Measurements from ENCODE around the gene ASIC1.

DNA sequence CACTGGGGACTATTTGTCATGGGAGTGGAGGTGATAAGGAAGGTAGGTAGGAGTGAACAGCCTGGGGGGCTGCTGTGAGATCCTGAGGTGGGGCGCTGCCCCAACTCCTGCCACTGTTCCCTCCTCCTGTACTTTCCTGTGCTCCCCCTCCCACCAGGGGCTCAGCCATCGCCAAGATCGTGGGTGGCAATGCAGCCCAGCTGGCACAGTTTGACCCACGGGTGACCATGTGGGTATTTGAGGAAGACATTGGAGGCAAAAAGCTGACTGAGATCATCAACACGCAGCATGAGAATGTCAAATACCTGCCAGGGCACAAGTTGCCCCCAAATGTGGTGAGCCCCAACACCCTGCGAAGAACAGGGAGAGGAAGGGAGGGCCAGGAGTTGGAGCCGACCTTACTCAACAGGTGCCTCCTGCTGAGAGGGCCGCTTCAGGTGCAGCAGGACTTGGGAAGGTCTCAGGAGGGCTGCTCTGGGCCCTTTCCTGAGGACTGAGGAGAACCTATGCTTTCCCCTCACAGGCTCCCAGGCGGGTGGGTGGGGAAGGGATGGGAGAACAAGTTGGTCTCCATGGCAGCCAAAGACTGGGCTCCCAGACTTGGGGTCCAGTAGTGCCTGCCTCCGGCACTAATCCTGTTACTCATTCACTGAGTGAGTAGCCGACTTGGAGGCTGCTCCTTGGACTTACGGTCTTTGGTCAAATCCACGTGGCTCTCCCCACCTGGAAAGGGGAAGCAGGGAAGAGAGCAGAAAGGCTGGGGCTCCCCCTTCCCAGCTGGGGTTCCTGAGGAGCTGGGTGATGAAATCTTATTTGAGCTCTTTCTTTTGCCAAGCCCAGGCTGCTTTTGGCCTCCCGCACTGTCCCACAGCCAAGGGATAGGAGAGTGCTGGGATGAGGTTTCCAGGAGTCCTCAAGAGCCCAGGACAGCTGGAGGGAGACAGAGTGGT is 47.3 kb downstream of the ASIC1 start:
- TF ChIP-seq, protein P1, sequence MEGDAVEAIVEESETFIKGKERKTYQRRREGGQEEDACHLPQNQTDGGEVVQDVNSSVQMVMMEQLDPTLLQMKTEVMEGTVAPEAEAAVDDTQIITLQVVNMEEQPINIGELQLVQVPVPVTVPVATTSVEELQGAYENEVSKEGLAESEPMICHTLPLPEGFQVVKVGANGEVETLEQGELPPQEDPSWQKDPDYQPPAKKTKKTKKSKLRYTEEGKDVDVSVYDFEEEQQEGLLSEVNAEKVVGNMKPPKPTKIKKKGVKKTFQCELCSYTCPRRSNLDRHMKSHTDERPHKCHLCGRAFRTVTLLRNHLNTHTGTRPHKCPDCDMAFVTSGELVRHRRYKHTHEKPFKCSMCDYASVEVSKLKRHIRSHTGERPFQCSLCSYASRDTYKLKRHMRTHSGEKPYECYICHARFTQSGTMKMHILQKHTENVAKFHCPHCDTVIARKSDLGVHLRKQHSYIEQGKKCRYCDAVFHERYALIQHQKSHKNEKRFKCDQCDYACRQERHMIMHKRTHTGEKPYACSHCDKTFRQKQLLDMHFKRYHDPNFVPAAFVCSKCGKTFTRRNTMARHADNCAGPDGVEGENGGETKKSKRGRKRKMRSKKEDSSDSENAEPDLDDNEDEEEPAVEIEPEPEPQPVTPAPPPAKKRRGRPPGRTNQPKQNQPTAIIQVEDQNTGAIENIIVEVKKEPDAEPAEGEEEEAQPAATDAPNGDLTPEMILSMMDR (conservative IDR thresholded peaks at IDR 0.05; ENCODE audit: low read depth, low read length), result no peak
- no peak for TF ChIP-seq EZH2phosphoT487 (IDR thresholded peaks at IDR 0.05; ENCODE audit: borderline replicate concordance, low read length)

All from PC-3 (cell line).